Measurements from ENCODE around the gene NAT9. TPM values are rescaled to one million over a fixed set of nuclear protein-coding genes. Genes with fewer than 3 reads are reported as not detected.

The NAT9 gene
- total RNA-seq, 1 donor from 2014 or later, result 59.6 TPM

GRCh38 chr17:74740173-74740572, 36.0 kb downstream of the NAT9 start:
- TF ChIP-seq CTCF (IDR thresholded peaks at IDR 0.05; ENCODE audit: unreplicated experiment), result no peak
- peaks cover 21% of the 10 kb centered on the region for H3K4me1 Mint-ChIP-seq (ENCODE audit: low read depth)
- H3K9me3 Mint-ChIP-seq (ENCODE audit: low read depth), result no peaks in the 10 kb centered on the region
- no peak for DNase-seq (ENCODE audit: low spot score, unreplicated experiment)
- H3K36me3 Mint-ChIP-seq (ENCODE audit: insufficient read depth), result no peaks in the 10 kb centered on the region
- H3K27me3 Mint-ChIP-seq, result peaks cover 9% of the 10 kb centered on the region
- no peak overlapping the region for H3K27ac Mint-ChIP-seq
- H3K4me3 Mint-ChIP-seq (ENCODE audit: low read depth), result no peak overlapping the region

- DNase-seq (ENCODE audit: low spot score, unreplicated experiment), result no peak
- no peaks in the 10 kb centered on the region for H3K36me3 Mint-ChIP-seq (ENCODE audit: insufficient read depth)
- peaks cover 17% of the 10 kb centered on the region for H3K4me1 Mint-ChIP-seq (ENCODE audit: low read depth)
- H3K27me3 Mint-ChIP-seq, result peaks cover 9% of the 10 kb centered on the region
- no peak for TF ChIP-seq CTCF (IDR thresholded peaks at IDR 0.05; ENCODE audit: unreplicated experiment)
- H3K27ac Mint-ChIP-seq, result no peak overlapping the region
- no peaks in the 10 kb centered on the region for H3K9me3 Mint-ChIP-seq (ENCODE audit: low read depth)
- peak overlapping the region; percentile 19 for H3K4me3 Mint-ChIP-seq (ENCODE audit: low read depth)
Observed at GRCh38 chr17:74739227-74739831, 36.8 kb downstream of the NAT9 start.

- H3K9me3 Mint-ChIP-seq (ENCODE audit: low read depth), result no peaks in the 10 kb centered on the region
Observed at GRCh38 chr17:74738051-74738996, 37.8 kb downstream of the NAT9 start.

GRCh38 chr17:74737299-74738050, 38.7 kb downstream of the NAT9 start:
- Mint-ChIP-seq H3K36me3 (ENCODE audit: insufficient read depth) (no peaks in the 10 kb centered on the region), H3K4me1 (ENCODE audit: low read depth) (peaks cover 17% of the 10 kb centered on the region), H3K27ac (no peak overlapping the region), H3K27me3 (peaks cover 7% of the 10 kb centered on the region), H3K4me3 (ENCODE audit: low read depth) (peak overlapping the region; percentile 54), H3K9me3 (ENCODE audit: low read depth) (no peaks in the 10 kb centered on the region)
- peak; percentile 43 for TF ChIP-seq CTCF (IDR thresholded peaks at IDR 0.05; ENCODE audit: unreplicated experiment)
- no peak for DNase-seq (ENCODE audit: low spot score, unreplicated experiment)

More at GRCh38 chr17:74738051-74738996, 37.8 kb downstream of the NAT9 start:
- Mint-ChIP-seq H3K4me3 (ENCODE audit: low read depth) (peak overlapping the region; percentile 54), H3K27me3 (peaks cover 9% of the 10 kb centered on the region), H3K27ac (peak overlapping the region; percentile 52), H3K4me1 (ENCODE audit: low read depth) (peaks cover 17% of the 10 kb centered on the region), H3K36me3 (ENCODE audit: insufficient read depth) (no peaks in the 10 kb centered on the region)
- no peak for DNase-seq (ENCODE audit: low spot score, unreplicated experiment)
- TF ChIP-seq CTCF (IDR thresholded peaks at IDR 0.05; ENCODE audit: unreplicated experiment), result no peak
